ENCODE measurements around the gene MEI1.
"Not testable (repeated sequence)": the region's sequence is repeated elsewhere in the genome, so short reads cannot be mapped to it uniquely, and the experiment has no call there.

MEI1 gene

GRCh38 chr22:41731609-41732008 lies 32.3 kb downstream of the MEI1 start:
- TF ChIP-seq ZFX (IDR thresholded peaks at IDR 0.05) (no peak), CTCF (conservative IDR thresholded peaks at IDR 0.05) (no peak)
- no peak overlapping the region for H3K27ac ChIP-seq

- TF ChIP-seq ZFX (IDR thresholded peaks at IDR 0.05), result no peak
- TF ChIP-seq CTCF (conservative IDR thresholded peaks at IDR 0.05), result no peak
- H3K27ac ChIP-seq, result no peak overlapping the region
These were observed 32.9 kb downstream of the MEI1 start for GRCh38 chr22:41732096-41732772.

GRCh38 chr22:41733241-41733640 lies 33.9 kb downstream of the MEI1 start:
- H3K27ac ChIP-seq, result not testable (repeated sequence)

- TF ChIP-seq CTCF (conservative IDR thresholded peaks at IDR 0.05) (no peak), ZFX (IDR thresholded peaks at IDR 0.05) (no peak)
- no peak overlapping the region for H3K27ac ChIP-seq
These were observed 40.3 kb downstream of the MEI1 start for GRCh38 chr22:41739576-41739975.

- H3K27ac ChIP-seq, result no peak overlapping the region
- TF ChIP-seq ZFX (IDR thresholded peaks at IDR 0.05), result no peak
- TF ChIP-seq CTCF (conservative IDR thresholded peaks at IDR 0.05), result no peak
These were observed 43.6 kb downstream of the MEI1 start for GRCh38 chr22:41742918-41743317.

GRCh38 chr22:41745968-41746367 lies 46.7 kb downstream of the MEI1 start:
- no peak for TF ChIP-seq CTCF (conservative IDR thresholded peaks at IDR 0.05)
- TF ChIP-seq ZFX (IDR thresholded peaks at IDR 0.05), result no peak
- no peak overlapping the region for H3K27ac ChIP-seq

- H3K27ac ChIP-seq, result no peak overlapping the region
- TF ChIP-seq CTCF (conservative IDR thresholded peaks at IDR 0.05), result peak; percentile 92
- no peak for TF ChIP-seq ZFX (IDR thresholded peaks at IDR 0.05)
These were observed 47.5 kb downstream of the MEI1 start for GRCh38 chr22:41746567-41747400.

Measured in C4-2B (cell line).